Mucosa of rectum (tissue), 2 donors: ENCODE results near the gene IMPA2.
"Not testable (repeated sequence)": the region's sequence is repeated elsewhere in the genome, so short reads cannot be mapped to it uniquely, and the experiment has no call there.

ENCODE experiments used
- H3K27ac ChIP-seq, 2 donors: one replicate each; pipeline ENCODE4 v1.7.0; 2013; ENCODE audit warnings: inconsistent platforms in 2 of 2, low read depth in 2 of 2, low read length in 2 of 2
- H3K27me3 ChIP-seq, 2 donors: one replicate each; pipeline ENCODE4 v1.7.0; 2013; ENCODE audit warnings: low read length in 2 of 2; ENCODE audit not compliant: control insufficient read depth in 2 of 2, insufficient read depth in 2 of 2
- H3K36me3 ChIP-seq, 2 donors: one replicate each; pipeline ENCODE4 v1.7.0; 2013; ENCODE audit warnings: low read length in 2 of 2; ENCODE audit not compliant: control insufficient read depth in 2 of 2, insufficient read depth in 2 of 2
- H3K4me1 ChIP-seq, 2 donors: one replicate each; pipeline ENCODE4 v1.7.0; 2013; ENCODE audit warnings: low read length in 2 of 2, mild to moderate bottlenecking in 1 of 2; ENCODE audit not compliant: control insufficient read depth in 2 of 2, insufficient read depth in 2 of 2
- H3K4me3 ChIP-seq, 2 donors: one replicate each; pipeline ENCODE4 v1.7.0; 2013; ENCODE audit warnings: low read length in 2 of 2
- H3K9ac ChIP-seq, 2 donors: one replicate each; pipeline ENCODE4 v1.7.0; 2013; ENCODE audit warnings: low read length in 2 of 2, low read depth in 1 of 2, mild to moderate bottlenecking in 1 of 2
- H3K9me3 ChIP-seq, 2 donors: one replicate each; pipeline ENCODE4 v1.7.0; 2013; ENCODE audit warnings: low read length in 2 of 2; ENCODE audit not compliant: control insufficient read depth in 2 of 2
- donor health status: healthy.
- donor health status: Normal muscosa, but diverticular disease.

Gene IMPA2

GRCh38 chr18:11947214-11948191 lies 33.8 kb upstream of the IMPA2 start:
- Histone ChIP-seq H3K36me3 (no peaks in the 10 kb centered on the region), H3K9me3 (no peaks in the 10 kb centered on the region), H3K4me1 (peaks cover 9 to 10% of the 10 kb centered on the region in 2 donors), H3K27me3 (no peaks in the 10 kb centered on the region), H3K9ac (peak overlapping the region; percentile 52 to 81), H3K4me3 (peak overlapping the region; percentile 64 to 67), H3K27ac (peak overlapping the region; percentile 70 to 87)

GRCh38 chr18:11948852-11949523 lies 32.3 kb upstream of the IMPA2 start:
- Histone ChIP-seq H3K9me3 (no peaks in the 10 kb centered on the region), H3K36me3 (no peaks in the 10 kb centered on the region), H3K9ac (no peak overlapping the region), H3K27me3 (no peaks in the 10 kb centered on the region), H3K4me1 (peaks cover 9 to 10% of the 10 kb centered on the region in 2 donors), H3K4me3 (no peak overlapping the region), H3K27ac (no peak overlapping the region)

GRCh38 chr18:11950824-11951223 lies 30.5 kb upstream of the IMPA2 start:
- H3K4me1 ChIP-seq, result peaks cover 9 to 10% of the 10 kb centered on the region in 2 donors

GRCh38 chr18:11951390-11951851 lies 29.9 kb upstream of the IMPA2 start:
- H3K9me3 ChIP-seq, result no peaks in the 10 kb centered on the region
- H3K36me3 ChIP-seq, result no peaks in the 10 kb centered on the region
- H3K27me3 ChIP-seq, result no peaks in the 10 kb centered on the region
- H3K4me3 ChIP-seq, result no peak overlapping the region
- peaks cover 7 to 9% of the 10 kb centered on the region in 2 donors for H3K4me1 ChIP-seq
- no peak overlapping the region for H3K9ac ChIP-seq
- no peak overlapping the region for H3K27ac ChIP-seq

More at GRCh38 chr18:11950824-11951223, 30.5 kb upstream of the IMPA2 start:
- Histone ChIP-seq H3K4me3 (no peak overlapping the region), H3K36me3 (no peaks in the 10 kb centered on the region), H3K9ac (no peak overlapping the region), H3K27me3 (no peaks in the 10 kb centered on the region), H3K27ac (no peak overlapping the region), H3K9me3 (no peaks in the 10 kb centered on the region)

- H3K27ac ChIP-seq, result no peak overlapping the region
- H3K9me3 ChIP-seq, result peaks cover 4 to 7% of the 10 kb centered on the region in 2 donors
- H3K36me3 ChIP-seq, result no peaks in the 10 kb centered on the region
- no peak overlapping the region for H3K4me3 ChIP-seq
- no peaks in the 10 kb centered on the region for H3K27me3 ChIP-seq
- H3K9ac ChIP-seq, result no peak overlapping the region
- no peaks in the 10 kb centered on the region for H3K4me1 ChIP-seq
These were observed 28.2 kb upstream of the IMPA2 start for GRCh38 chr18:11953113-11953512.

- no peak overlapping the region for H3K4me3 ChIP-seq
- H3K27me3 ChIP-seq, result no peaks in the 10 kb centered on the region
- H3K27ac ChIP-seq, result no peak overlapping the region
- H3K9ac ChIP-seq, result no peak overlapping the region
- H3K4me1 ChIP-seq, result no peaks in the 10 kb centered on the region
- H3K9me3 ChIP-seq, result peaks cover 4 to 7% of the 10 kb centered on the region in 2 donors
- H3K36me3 ChIP-seq, result no peaks in the 10 kb centered on the region
These were observed 25.9 kb upstream of the IMPA2 start for GRCh38 chr18:11955239-11956029.

- Histone ChIP-seq H3K4me1 (no peaks in the 10 kb centered on the region), H3K27ac (no peak overlapping the region), H3K9me3 (peaks cover 4 to 7% of the 10 kb centered on the region in 2 donors), H3K27me3 (no peaks in the 10 kb centered on the region), H3K9ac (no peak overlapping the region), H3K4me3 (no peak overlapping the region), H3K36me3 (no peaks in the 10 kb centered on the region)
These were observed 24.7 kb upstream of the IMPA2 start for GRCh38 chr18:11956371-11957308.

GRCh38 chr18:11957636-11958035 lies 23.7 kb upstream of the IMPA2 start:
- H3K27me3 ChIP-seq, result no peaks in the 10 kb centered on the region
- peaks cover 4 to 7% of the 10 kb centered on the region in 2 donors for H3K9me3 ChIP-seq
- no peaks in the 10 kb centered on the region for H3K4me1 ChIP-seq
- H3K4me3 ChIP-seq, result no peak overlapping the region
- H3K9ac ChIP-seq, result no peak overlapping the region
- no peak overlapping the region for H3K27ac ChIP-seq
- H3K36me3 ChIP-seq, result no peaks in the 10 kb centered on the region

GRCh38 chr18:11959651-11960050 lies 21.7 kb upstream of the IMPA2 start:
- H3K4me3 ChIP-seq, H3K27ac ChIP-seq, H3K27me3 ChIP-seq, H3K9me3 ChIP-seq, H3K9ac ChIP-seq, H3K4me1 ChIP-seq, H3K36me3 ChIP-seq: not testable (repeated sequence)
